NOMO-1 treated with DMSO at 0.1 percent for 48 hours (cell line): Measurements from ENCODE around the gene B3GALT5.
"Not testable (repeated sequence)": the region's sequence is repeated elsewhere in the genome, so short reads cannot be mapped to it uniquely, and the experiment has no call there.

Experiments
- DNase-seq: peaks from one replicate; lab custom pipeline; 2025; ENCODE audit not compliant: unreplicated experiment; lab: John Stamatoyannopoulos, UW

Gene B3GALT5

DNA sequence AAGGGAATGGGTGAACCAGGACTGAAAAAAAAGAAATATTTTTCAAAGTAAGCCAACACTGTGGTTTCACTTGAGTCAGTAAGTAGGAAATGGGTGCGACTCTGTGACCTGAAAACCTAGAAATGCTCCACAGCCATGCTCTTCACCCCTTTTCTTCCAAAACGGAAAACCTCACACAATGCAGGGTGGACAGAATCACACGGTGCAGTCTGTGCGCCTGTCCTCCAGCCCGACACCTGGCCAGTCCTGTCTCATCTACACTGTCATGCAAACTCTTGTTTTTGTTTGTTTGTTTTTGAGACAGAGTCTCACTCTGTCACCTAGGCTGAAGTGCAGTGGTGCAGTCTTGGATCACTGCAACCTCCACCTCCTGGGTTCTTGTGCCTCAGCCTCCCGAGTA lies 53.3 kb downstream of the B3GALT5 start:
- no peak for DNase-seq

DNA sequence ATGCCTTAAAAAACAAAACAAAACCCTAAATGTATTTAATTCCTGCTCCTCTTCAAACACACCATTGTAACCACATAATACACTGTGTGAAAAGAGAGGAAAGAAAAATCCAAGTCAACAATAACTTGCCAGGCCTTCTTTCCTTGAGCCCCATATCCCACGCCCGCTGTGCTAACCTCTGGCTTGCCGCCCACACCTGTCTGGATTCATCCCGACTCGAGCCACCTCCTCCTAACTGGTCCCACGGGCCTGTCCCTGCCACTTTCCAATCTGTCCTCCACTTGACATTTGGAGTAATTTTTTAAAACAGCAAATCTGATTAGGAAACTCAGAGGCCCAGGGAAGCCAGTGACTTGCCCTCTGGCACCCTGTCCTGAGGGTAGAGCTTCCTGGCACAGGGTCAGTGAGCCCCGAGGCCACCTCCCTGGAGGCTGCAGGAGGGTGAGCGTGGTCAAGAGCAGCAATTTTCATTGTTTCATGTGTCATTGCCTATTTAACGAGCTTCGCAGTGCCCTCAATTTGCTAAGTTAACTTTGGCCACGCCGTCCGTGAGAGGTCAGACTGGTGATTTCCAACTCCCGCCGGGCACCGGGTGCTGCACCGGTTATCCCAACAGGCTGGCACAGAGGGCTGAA lies 54.1 kb downstream of the B3GALT5 start:
- DNase-seq, result no peak

DNA sequence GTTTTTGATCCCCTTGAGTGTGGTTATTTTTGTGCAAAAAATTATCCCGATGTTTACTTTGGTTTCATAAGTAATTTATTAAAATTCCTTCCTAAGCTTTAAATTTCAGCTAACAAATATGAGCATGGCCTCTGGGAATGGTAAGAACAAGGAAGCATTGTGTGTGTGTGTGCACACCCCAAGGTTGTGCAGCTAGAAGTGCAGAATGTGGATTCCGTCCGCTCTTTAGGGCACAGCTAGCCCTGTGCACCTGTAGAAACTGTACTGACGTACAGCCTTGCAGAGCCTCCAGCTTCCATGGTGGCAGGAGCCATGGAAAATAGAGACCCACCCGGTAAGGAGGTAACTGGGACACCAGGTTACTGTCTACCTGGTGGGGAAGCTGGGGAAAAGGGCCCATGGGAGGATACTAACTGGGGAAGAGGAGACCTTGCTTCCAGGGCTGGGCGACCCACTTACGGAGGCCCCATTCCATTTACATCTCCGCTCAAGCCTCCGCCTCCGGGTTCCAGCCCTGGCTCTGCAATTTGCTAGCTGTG lies 54.7 kb downstream of the B3GALT5 start:
- no peak for DNase-seq

DNA sequence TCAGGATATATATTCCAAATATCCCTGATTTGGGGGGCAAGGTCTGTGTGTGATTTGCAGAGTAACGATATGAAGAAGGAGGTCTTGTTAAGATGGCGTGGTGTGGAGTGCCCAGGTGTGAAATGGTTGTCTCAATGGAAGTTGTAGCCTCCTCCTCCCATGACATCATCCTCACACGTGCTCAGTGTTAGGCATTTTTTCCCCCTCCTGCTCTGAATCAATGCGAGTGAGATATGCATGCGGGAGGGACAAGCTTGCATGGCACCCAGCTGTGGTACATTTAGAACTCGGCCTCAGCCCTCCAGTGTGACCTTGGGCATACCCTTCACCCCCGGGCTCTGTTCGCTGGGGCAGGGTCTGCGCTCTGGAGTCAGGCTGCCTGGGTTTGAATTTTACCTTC lies 55.6 kb downstream of the B3GALT5 start:
- DNase-seq, result no peak

DNA sequence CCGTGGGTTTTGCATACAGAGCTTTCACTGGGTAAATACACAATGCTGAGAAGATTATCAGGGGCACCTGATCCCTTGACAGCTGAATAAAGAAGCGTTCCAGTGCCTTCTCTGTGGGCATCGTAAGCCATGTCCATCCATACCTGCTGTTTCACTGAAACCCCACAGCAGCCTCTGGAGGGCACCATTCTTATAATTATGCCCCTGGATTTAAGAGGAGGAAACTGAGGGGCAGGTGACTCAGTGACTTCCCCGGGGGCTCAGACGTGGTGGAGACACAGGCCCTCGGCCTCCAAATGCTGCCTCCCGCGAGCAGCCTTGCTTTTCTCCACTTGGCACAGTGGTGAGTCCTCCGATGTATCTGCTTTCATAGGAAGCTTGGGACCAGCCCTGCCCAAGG lies 56.7 kb downstream of the B3GALT5 start:
- no peak for DNase-seq

DNA sequence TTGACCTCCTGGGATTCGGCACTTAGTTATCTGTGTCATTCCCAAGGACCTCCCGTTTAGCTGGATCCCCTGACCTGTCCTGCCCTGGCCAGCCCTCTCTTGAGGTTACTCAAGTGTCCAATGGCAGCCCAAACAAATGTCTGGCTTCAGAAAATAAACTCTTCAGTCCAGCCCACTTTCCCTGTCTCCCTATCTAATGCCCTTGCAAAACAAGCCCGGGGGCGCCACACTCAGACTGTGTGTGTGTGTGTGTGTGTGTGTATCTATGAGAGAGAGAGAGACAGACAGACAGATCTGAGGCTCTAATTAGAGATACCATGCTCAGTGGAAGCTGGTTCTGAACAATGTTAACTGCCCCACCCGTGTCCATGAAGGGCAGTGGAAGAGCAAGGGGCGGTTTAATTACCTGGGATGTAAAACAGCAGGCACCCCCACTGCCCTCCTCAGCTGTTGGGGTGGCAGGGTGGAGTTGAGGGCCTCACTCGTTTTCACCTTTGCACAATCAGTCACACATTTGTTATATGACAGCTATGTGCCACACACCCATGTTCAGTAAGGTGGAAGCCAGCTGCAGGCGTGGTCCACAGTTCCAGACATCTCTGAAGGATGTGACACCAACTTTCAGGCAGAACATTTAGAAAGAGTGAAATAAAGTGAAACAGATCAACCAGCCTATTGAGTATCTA lies 57.4 kb downstream of the B3GALT5 start:
- no peak for DNase-seq

DNA sequence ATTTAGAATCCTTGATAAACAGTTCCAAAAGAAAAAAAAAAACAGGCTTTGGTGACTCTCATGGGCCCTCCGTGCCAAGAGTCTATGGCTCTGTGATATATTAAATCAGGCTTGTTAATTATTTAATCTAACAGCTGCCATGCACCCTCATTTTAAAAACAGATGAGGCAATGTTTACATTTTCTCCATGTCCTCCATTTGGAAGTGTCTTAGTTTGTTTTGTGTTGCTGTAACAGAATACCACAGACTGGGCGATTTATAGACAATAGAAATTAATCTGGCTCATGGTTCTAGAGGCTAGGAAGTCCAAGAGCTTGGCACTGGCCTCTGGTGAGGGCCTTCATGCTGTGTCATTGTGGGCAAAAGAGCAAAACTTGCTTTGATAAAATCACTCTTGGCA lies 58.0 kb downstream of the B3GALT5 start:
- no peak for DNase-seq

DNA sequence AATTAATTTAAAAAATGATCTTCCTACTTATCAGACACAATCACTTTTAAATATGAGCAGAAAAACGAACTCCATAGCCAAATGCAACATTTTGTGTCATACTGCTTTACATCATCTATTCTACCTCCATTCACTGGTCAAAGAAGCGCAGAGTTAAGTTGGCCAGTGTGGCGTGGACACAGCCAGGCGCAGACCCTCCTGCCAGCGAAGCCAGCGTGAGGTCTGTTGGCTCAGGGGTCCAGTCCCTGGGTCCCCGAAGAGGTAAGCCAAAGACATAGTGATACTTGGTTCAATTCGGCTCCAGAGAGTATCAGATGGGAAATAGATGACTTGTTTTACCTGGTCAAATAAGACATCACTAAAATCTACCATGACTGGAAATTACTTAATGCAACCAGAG lies 59.2 kb downstream of the B3GALT5 start:
- DNase-seq, result no peak

DNA sequence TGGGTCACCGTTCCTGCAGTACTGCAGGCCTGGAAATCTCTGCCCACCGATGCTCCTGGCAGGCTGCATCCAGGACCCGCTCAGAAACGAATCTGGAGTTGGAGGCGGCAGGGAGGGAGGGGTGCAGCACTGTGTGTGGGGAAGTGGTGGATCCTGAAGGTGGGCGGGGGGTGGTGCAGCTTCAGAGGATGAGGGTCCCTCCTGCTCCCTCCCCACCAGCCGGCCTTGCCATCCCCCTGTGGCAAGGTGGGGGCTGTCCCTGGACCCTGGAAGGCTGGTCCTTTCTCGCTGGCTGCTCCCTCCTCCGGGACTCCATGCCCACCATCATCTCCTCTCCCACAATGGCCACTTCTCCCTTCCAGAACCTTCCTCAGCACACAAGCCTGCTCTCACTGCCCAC lies 60.4 kb downstream of the B3GALT5 start:
- DNase-seq, result no peak

DNA sequence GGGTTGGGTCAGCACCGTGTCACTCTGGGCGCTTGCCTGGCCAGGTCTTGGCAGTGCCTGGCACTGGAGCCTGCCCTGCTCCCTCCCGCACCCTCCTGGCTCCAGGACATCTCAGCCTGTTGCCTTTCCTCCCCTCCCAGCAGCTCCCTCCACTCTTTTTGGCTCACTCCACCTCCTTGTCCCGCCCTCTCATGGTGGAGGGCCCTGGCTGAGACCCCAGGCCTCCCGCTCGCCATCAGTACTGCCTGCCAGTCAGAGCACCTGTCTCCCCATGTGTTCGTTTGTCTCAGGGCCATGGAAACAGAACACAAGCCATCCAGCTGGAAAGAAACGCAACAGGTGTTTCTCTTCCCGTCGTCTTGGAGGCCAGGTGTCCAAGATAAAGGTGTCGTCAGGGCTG lies 61.0 kb downstream of the B3GALT5 start:
- no peak for DNase-seq

DNA sequence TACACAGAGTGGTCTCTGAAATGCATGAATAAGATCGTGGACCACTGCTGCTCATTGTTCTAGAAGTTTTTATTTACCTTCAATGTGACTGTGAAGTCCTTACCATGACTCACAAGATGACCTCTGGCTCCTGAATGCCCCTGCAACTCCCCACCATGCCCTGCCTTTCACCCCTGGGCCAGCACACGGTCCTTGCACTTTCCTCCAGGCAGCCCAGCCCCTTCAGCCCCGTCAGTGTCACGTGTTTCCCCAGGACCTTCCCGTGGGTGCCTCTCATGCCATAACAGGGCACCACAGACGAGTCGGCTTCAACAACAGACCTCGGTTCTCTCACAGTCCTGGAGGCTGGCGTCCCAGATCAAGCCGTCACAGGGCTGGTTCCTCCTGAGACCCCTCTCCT lies 62.1 kb downstream of the B3GALT5 start:
- no peak for DNase-seq

DNA sequence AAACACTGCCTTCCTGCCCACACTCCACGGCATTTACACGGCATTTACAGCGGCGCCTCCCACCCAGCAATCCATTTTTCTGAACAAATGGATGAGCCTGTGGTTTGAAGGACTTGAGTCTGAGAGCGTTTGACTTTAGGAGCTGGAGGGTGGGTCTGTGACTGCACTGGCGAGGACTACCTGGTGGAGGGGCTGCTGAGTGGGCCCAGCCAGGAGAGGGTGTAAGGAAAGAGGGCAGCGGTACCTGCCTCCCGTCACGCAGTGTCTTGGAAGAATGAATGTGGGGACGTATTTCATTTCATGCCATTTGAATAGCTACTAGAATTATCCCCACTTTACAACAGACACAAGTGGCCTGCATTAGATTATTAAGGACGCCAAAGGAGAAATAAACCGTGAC lies 62.9 kb downstream of the B3GALT5 start:
- no peak for DNase-seq

DNA sequence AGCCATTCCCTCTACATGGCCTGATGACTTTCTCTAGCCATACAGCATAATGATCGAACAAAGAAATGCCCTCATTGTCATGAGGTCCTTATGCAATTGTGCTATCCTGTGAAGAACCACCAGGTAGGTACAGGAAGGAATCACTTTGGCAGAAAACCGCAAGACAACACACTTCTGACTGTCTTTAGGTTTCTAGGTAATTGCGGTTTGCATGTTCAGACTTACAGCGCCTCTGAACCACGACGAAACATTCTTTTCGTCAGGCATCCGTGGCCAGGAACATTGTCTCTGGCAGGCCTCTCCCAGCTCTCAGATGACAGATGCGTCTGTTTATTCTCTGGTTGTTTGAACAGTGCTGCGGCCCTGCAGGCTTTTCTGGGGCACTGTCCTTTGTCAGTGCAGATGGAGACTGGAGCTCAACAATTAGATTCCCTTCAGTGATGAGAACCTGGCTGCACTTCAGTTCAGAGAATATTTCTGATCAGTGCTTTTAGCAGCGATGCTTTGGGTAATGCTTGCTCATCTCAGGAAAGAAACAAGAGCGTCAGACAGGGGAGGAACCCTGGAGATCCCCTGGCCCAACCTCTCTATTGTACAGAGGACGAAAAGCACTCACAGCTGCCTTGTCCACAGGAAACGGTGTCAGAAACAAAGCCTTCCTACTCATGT lies 63.4 kb downstream of the B3GALT5 start:
- no peak for DNase-seq

DNA sequence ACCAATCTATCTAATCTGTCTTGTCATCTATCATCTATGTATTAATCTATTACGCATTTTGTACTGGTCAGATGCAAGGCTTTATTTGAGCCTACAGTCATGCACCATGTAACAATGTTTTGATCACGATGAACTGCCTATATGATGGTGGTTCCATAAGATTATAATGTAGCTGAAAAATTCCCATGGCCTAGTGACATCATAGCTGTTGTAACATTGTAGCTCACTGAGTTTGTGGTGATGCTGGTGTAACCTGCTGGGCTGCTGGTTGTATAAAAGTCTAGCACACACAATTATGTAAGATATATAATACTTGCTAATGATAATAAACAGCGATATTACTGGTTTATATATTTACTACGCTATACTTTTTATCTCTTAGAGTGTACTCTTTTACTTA lies 67.5 kb downstream of the B3GALT5 start:
- DNase-seq, result no peak

DNA sequence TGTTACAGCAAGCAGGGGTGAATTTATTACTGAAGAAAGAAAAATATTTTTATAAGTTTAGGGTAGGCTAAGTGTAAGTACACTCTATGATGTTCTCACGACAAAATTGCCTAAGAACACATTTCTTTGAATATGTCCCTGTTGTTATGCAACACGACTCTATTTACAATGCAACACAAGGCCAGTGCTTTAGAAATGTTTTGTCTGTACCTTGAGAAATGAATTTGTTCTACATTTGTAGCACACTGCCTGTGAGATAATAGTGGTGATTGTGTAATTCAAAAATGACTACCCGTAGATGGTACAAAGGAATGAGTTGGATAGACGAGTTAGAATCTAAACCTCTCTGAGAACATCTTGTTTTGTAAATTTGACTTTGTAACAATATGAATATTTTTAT lies 68.5 kb downstream of the B3GALT5 start:
- no peak for DNase-seq

DNA sequence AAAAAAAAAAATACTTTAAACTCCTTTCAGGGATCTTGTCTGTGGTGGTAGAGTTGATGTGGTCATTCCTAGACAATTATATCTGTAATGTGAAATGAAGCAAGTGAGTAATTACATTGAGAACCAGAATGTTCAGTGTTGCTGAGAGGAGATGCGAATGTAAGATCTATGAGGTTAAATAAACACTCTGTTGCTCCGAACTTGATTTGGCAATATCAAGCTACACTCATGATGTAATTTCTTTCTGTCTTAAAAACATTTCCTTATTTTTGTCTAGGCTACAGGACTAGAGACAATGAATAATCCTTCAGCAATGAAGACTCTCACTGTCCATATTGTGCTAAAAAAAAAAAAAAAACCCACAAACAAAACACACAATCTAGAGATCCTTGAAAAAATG lies 69.1 kb downstream of the B3GALT5 start:
- DNase-seq, result no peak

DNA sequence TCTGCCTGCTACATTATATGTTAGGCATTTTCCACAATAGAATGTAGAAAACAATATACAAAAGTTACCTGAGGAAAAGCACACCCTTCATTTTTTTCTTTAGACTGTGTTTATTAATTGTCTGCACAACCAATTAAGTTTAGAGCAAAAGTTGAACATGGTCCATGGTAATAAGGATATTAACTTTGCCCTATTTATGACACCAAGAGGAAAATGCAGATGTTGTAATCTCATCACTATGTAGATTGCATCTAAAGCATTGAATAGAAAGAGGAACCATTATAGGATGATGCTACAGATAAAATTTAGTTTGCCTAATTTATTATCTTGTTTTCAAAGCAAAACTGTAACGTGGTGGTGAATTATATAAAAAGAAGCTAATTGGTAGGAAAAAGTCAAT lies 72.5 kb downstream of the B3GALT5 start:
- no peak for DNase-seq

DNA sequence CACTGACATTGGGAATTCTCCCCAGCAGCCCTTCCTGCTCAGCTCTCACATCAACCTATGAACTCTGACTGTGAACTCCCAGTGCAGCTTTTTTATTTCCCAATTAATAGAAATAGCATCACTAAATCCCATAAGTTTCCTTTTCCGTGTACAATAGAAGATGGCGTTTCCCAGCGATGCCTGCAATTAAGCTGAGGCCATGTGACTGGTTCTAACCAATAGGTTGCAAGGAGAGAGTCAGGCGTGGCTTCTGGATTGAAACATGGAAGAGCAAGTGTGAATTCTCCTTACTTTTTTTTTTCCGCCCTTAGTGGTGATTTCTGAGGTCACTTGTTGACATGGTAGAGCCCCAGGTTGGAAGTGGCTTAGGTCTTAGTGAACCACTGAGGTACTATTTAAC lies 73.3 kb downstream of the B3GALT5 start:
- DNase-seq, result no peak

DNA sequence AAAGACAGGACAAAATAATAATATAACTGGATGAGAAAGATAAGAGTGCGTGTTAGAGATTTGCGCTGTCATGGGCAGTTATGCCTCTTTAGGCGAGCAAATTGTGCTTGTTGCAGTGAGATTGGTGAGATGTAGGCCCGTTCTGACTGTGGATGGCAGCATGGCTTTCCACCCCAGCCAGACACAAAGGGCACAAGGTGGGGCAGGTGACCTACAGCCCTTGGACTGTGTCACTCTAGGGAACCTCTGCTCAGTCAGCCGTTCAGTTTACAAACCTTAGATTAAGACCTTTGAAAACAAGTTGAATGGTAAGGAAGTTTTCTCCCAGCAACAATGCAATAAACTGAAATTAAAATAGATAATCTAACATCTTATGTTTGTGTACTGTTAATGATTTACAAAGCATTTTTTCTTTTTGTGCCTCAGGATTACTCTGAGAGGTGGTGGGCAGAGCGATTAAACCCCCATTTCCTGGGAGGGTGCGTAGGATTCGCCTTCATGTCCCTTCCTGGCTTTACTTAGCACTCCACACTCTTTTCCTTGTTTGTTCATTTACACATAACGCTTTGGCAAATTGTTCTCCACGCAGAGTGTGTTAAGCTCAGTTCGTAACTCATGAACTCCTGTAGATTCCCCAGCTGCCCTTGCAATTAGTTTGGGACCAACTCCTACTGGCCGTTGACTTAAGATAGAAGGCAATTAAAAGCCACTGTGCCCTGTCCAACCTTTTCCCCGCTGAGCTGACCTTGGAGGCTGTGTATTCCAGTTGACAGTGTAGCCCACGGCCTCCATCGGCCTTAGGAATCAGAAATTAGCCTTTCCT lies 74.1 kb downstream of the B3GALT5 start:
- no peak for DNase-seq

DNA sequence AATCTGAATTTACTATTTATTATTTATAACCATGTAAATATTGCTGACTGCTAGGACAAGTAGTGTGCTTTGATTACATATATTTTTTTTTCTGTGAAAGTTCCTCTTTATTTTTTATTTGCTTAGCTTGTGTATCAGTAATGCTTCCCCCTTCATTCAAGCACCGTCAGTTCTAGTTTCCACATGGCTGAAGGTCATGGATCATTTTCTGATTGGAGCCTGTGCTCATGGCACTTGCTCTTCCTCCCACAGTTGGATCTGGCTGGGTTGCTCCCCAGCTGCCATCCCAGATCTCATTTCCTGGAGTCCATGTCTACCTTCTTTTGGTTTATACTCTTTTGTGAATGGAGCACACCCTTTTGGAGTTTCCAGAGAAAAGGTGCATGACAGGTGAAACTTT lies 75.3 kb downstream of the B3GALT5 start:
- DNase-seq, result no peak

DNA sequence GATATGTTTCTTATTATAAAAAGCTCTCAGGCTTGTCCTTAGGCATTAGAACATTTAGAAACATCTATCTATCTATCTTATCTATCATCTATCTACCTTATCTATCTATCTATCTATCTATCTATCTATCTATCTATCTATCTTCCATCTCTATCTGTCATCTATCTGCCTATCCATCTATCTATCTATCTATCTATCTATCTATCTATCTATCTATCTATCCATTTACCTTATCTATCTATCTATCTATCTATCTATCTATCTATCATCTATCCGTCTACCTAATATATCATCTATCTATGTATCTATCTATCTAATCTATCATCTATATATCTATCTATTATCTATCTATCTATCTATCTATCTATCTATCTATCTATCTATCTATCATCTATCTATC lies 77.1 kb downstream of the B3GALT5 start:
- DNase-seq, result not testable (repeated sequence)
